Measurements from ENCODE around the gene NUDT19.
"Not testable (repeated sequence)": the region's sequence is repeated elsewhere in the genome, so short reads cannot be mapped to it uniquely, and the experiment has no call there.

NUDT19 gene

GRCh38 chr19:32716203-32716602 is 24.6 kb downstream of the NUDT19 start:
- not testable (repeated sequence) for DNase-seq (ENCODE audit: low read depth)

GRCh38 chr19:32717496-32717895 is 25.9 kb downstream of the NUDT19 start:
- no peak for DNase-seq (ENCODE audit: low read depth)

GRCh38 chr19:32718286-32718685 is 26.7 kb downstream of the NUDT19 start:
- DNase-seq (ENCODE audit: low read depth): no peak

GRCh38 chr19:32719611-32720059 is 28.0 kb downstream of the NUDT19 start, which contains the start of gene TDRD12:
Gene TDRD12, plus strand, starts transcription at chr19:32719767. Its CDS starts 306 bp downstream, at chr19:32720073.
- DNase-seq (ENCODE audit: low read depth): no peak

- DNase-seq (ENCODE audit: low read depth): no peak
These were observed 28.8 kb downstream of the NUDT19 start for GRCh38 chr19:32720216-32720935.

- DNase-seq (ENCODE audit: low read depth): no peak
These were observed 29.3 kb downstream of the NUDT19 start for GRCh38 chr19:32720936-32721250.

GRCh38 chr19:32735936-32736335 is 44.3 kb downstream of the NUDT19 start:
- no peak for DNase-seq (ENCODE audit: low read depth)

GRCh38 chr19:32743021-32743420 is 51.4 kb downstream of the NUDT19 start:
- no peak for DNase-seq (ENCODE audit: low read depth)

- DNase-seq (ENCODE audit: low read depth): no peak
These were observed 51.8 kb downstream of the NUDT19 start for GRCh38 chr19:32743447-32743846.

GRCh38 chr19:32744555-32745325 is 53.1 kb downstream of the NUDT19 start:
- no peak for DNase-seq (ENCODE audit: low read depth)

- not testable (repeated sequence) for DNase-seq (ENCODE audit: low read depth)
These were observed 54.1 kb downstream of the NUDT19 start for GRCh38 chr19:32745594-32746251.

GRCh38 chr19:32746631-32747196 is 55.1 kb downstream of the NUDT19 start:
- not testable (repeated sequence) for DNase-seq (ENCODE audit: low read depth)

- no peak for DNase-seq (ENCODE audit: low read depth)
These were observed 56.9 kb downstream of the NUDT19 start for GRCh38 chr19:32748497-32748896.

GRCh38 chr19:32748948-32749347 is 57.3 kb downstream of the NUDT19 start:
- no peak for DNase-seq (ENCODE audit: low read depth)

- DNase-seq (ENCODE audit: low read depth): no peak
These were observed 57.7 kb downstream of the NUDT19 start for GRCh38 chr19:32749361-32749760.

GRCh38 chr19:32750441-32751055 is 58.9 kb downstream of the NUDT19 start:
- no peak for DNase-seq (ENCODE audit: low read depth)

GRCh38 chr19:32751066-32751465 is 59.4 kb downstream of the NUDT19 start:
- DNase-seq (ENCODE audit: low read depth): no peak

GRCh38 chr19:32757189-32757588 is 65.6 kb downstream of the NUDT19 start:
- no peak for DNase-seq (ENCODE audit: low read depth)

Measured in GM04503 (cell line).